Stimulated activated CD8-positive, alpha-beta memory T cell treated with anti-CD3 and anti-CD28 coated beads, Interleukin-4, amount 100 ng/mL, for 24 hours (primary cell): ENCODE measurements around the gene ACSM2A.
"Not testable (repeated sequence)": the region's sequence is repeated elsewhere in the genome, so short reads cannot be mapped to it uniquely, and the experiment has no call there.

Experiments
- DNase-seq: peaks from one replicate; pipeline ENCODE4 v3.0.0-alpha.2; 2020; ENCODE audit warnings: low read depth

ACSM2A gene

GRCh38 chr16:20459227-20459626, 7.9 kb downstream of the ACSM2A start:
- not testable (repeated sequence) for DNase-seq

GRCh38 chr16:20460313-20460712, 9.0 kb downstream of the ACSM2A start:
- DNase-seq, result not testable (repeated sequence)

GRCh38 chr16:20468954-20469353, 17.6 kb downstream of the ACSM2A start:
- DNase-seq, result not testable (repeated sequence)

GRCh38 chr16:20469930-20470329, 18.6 kb downstream of the ACSM2A start:
- not testable (repeated sequence) for DNase-seq

- DNase-seq, result not testable (repeated sequence)
Observed at GRCh38 chr16:20470732-20471131, 19.4 kb downstream of the ACSM2A start.

GRCh38 chr16:20477188-20477744, 25.9 kb downstream of the ACSM2A start:
- not testable (repeated sequence) for DNase-seq

GRCh38 chr16:20483989-20484388, 32.7 kb downstream of the ACSM2A start:
- not testable (repeated sequence) for DNase-seq

- DNase-seq, result no peak
Observed at GRCh38 chr16:20484726-20485125, 33.4 kb downstream of the ACSM2A start.

- DNase-seq, result no peak
Observed at GRCh38 chr16:20485408-20485807, 34.1 kb downstream of the ACSM2A start.

GRCh38 chr16:20490994-20491393, 39.7 kb downstream of the ACSM2A start:
- not testable (repeated sequence) for DNase-seq

GRCh38 chr16:20491448-20491847, 40.1 kb downstream of the ACSM2A start:
- not testable (repeated sequence) for DNase-seq

- no peak for DNase-seq
Observed at GRCh38 chr16:20504418-20504817, 53.1 kb downstream of the ACSM2A start.

- no peak for DNase-seq
Observed at GRCh38 chr16:20507280-20507679, 56.0 kb downstream of the ACSM2A start.

GRCh38 chr16:20510323-20510722, 59.0 kb downstream of the ACSM2A start:
- DNase-seq, result no peak

- DNase-seq, result no peak
Observed at GRCh38 chr16:20515688-20516090, 64.4 kb downstream of the ACSM2A start.

GRCh38 chr16:20517149-20517548, 65.8 kb downstream of the ACSM2A start:
- DNase-seq, result no peak

- no peak for DNase-seq
Observed at GRCh38 chr16:20519231-20519630, 67.9 kb downstream of the ACSM2A start.

- no peak for DNase-seq
Observed at GRCh38 chr16:20520103-20520502, 68.8 kb downstream of the ACSM2A start.

- DNase-seq, result not testable (repeated sequence)
Observed at GRCh38 chr16:20531795-20532194, 80.5 kb downstream of the ACSM2A start.

- not testable (repeated sequence) for DNase-seq
Observed at GRCh38 chr16:20532284-20532792, 81.0 kb downstream of the ACSM2A start.

- DNase-seq, result not testable (repeated sequence)
Observed at GRCh38 chr16:20536669-20537068, 85.3 kb downstream of the ACSM2A start.
